ENCODE measurements around the gene KRT15. TPM values are rescaled to one million over a fixed set of nuclear protein-coding genes. Genes with fewer than 3 reads are reported as not detected.
A peak's percentile ranks its signal among the peaks of the same experiment; 100 is the strongest.

Gene KRT15
- total and polyA plus RNA-seq, 2 donors (not counting 1 experiment from before 2014, with no cell fraction given), result not detected

DNA sequence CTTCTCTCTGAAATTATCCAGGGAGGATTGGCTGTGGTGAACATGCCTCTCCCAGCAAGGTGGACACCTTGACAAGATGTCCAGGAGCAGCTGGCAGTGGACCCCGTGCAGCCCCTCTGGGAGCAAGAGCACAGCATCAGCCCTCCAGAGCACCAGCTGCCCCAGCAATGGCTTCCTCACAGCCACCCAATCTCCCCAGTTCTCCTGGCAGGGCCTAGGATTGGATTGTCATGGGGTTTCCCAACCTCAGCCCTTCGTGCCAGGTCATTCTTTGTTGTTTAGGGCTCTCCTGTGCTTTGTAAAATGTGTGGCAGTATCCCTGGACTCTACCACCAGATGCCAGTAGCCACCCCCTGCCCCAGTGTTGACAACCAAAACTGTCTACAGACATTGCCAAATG is 27.2 kb downstream of the KRT15 start:
- DNase-seq (no peak), ATAC-seq (ENCODE audit: low read depth) (no peak)
- H3K27ac Mint-ChIP-seq, result no peak overlapping the region
- Histone ChIP-seq H3K27me3 (replicated peaks in 1 of 4; ENCODE audit: control extremely low read depth in 1 of 4, control insufficient read depth in 3 of 4, insufficient read depth in 4 of 4, low read length in 3 of 4) (peaks cover 0 to 7% (median 0%) of the 10 kb centered on the region in 4 experiments), H3K79me2 (ENCODE audit: control insufficient read depth, insufficient read depth, low read length) (no peaks in the 10 kb centered on the region), H3K4me3 (ENCODE audit: control extremely low read depth in 1 of 5, extremely low read depth in 1 of 5, insufficient read depth in 1 of 5, low read depth in 2 of 5, low read length in 4 of 5) (no peak overlapping the region), H3K27ac (ENCODE audit: low read length in 2 of 2) (no peak overlapping the region), H3K4me2 (replicated peaks; ENCODE audit: low read depth, low read length, poor library complexity, severe bottlenecking) (no peak overlapping the region), H3K4me1 (ENCODE audit: control insufficient read depth in 2 of 2, insufficient read depth in 2 of 2, low read length in 2 of 2) (no peaks in the 10 kb centered on the region), H3K9ac (ENCODE audit: low read length) (no peak overlapping the region), H3K9me3 (ENCODE audit: control extremely low read depth in 1 of 3, control insufficient read depth in 2 of 3, insufficient read depth in 1 of 3, low read length in 2 of 3) (peaks cover 0 to 5% (median 0%) of the 10 kb centered on the region in 3 donors), H4K20me1 (ENCODE audit: control insufficient read depth, insufficient read depth, low read length, poor library complexity, severe bottlenecking) (no peaks in the 10 kb centered on the region), H3K36me3 (replicated peaks in 1 of 2; ENCODE audit: control extremely low read depth in 1 of 2, control insufficient read depth in 1 of 2, extremely low read depth in 1 of 2, insufficient read depth in 2 of 2, low read length in 1 of 2) (no peaks in the 10 kb centered on the region), H2AFZ (ENCODE audit: insufficient read depth, low read depth, low read length, poor library complexity, severe bottlenecking) (no peak overlapping the region)
- TF ChIP-seq EZH2 (IDR thresholded peaks at IDR 0.05; ENCODE audit: borderline replicate concordance, insufficient read depth, low read depth, low read length, poor library complexity, severe bottlenecking), result no peak
- TF ChIP-seq, protein P1, sequence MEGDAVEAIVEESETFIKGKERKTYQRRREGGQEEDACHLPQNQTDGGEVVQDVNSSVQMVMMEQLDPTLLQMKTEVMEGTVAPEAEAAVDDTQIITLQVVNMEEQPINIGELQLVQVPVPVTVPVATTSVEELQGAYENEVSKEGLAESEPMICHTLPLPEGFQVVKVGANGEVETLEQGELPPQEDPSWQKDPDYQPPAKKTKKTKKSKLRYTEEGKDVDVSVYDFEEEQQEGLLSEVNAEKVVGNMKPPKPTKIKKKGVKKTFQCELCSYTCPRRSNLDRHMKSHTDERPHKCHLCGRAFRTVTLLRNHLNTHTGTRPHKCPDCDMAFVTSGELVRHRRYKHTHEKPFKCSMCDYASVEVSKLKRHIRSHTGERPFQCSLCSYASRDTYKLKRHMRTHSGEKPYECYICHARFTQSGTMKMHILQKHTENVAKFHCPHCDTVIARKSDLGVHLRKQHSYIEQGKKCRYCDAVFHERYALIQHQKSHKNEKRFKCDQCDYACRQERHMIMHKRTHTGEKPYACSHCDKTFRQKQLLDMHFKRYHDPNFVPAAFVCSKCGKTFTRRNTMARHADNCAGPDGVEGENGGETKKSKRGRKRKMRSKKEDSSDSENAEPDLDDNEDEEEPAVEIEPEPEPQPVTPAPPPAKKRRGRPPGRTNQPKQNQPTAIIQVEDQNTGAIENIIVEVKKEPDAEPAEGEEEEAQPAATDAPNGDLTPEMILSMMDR (IDR thresholded peaks at IDR 0.05), result no peak
- WGBS (ENCODE audit: insufficient coverage), result 78% methylated on average over 1 of the region's 2 CpGs
- POLR2A ChIA-PET, result no interaction called here
- H3K4me1 Mint-ChIP-seq, result no peaks in the 10 kb centered on the region
- intact Hi-C loops (cut with micrococcal nuclease), result no loop called here
- H3K4me3 Mint-ChIP-seq, result no peak overlapping the region
- no peaks in the 10 kb centered on the region for H3K9me3 Mint-ChIP-seq (ENCODE audit: insufficient read depth)
- peaks cover 31% of the 10 kb centered on the region for H3K27me3 Mint-ChIP-seq
- CTCF ChIA-PET, result interaction anchor here (0.9 kb wide), 1 partner anchor 58 kb away, joined by 3 read pairs; no protein-coding TSS in a partner anchor

DNA sequence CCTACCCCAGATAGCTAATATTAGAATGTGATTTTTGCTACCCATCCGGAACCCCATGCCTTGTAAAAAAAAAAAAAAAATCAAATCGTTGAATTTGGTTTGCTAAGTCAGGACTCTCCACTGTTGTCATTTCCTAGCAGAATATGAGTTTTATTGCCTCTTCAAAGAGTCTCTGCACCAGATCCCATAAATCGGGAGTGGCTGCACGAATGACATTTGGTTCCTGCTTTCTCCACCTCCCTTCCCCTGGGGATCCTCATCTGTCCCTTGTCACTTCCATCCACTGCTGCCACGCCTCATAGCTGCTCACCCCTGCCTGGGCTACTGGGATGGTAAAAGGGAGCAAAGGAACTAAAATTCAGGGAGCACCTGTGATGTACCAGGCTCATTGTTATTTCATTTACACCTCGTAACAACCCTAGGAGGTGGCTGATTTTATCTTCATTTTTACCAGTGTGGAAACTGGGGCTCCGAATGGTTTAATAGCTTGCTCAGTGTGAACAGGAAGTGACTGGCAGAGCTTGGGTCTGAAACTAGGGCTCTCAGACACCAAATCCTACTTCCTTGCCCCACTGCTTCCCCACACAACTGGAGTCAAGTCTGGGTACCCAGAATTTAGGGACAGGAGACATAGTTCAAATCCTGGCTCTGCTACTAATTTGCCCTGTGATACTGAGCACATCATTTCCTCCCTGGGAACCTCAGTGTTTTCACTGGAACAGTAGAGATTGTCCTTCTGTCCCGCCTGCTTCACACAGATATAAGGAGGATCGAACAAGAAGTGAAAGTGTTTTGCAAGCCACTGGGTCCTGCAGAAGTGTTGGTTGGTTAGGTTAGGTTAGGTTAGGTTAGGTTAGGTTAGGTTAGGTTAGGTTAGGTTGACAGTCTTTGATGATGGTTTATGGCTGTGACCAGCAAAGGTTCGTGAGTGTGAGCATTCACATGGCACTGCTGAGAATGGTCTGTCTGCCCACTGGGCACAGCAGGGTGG is 28.4 kb downstream of the KRT15 start:
- ATAC-seq (ENCODE audit: low read depth) (no peak), DNase-seq (no peak)
- H2AFZ ChIP-seq (ENCODE audit: insufficient read depth, low read depth, low read length, poor library complexity, severe bottlenecking), result peak overlapping the region; percentile 17
- no peaks in the 10 kb centered on the region for H3K4me1 ChIP-seq (ENCODE audit: control insufficient read depth in 2 of 2, insufficient read depth in 2 of 2, low read length in 2 of 2)
- H3K27ac Mint-ChIP-seq, result no peak overlapping the region
- H3K9me3 ChIP-seq (ENCODE audit: control extremely low read depth in 1 of 3, control insufficient read depth in 2 of 3, insufficient read depth in 1 of 3, low read length in 2 of 3), result peaks cover 0 to 4% (median 0%) of the 10 kb centered on the region in 3 donors
- H3K4me1 Mint-ChIP-seq, result no peaks in the 10 kb centered on the region
- no peak overlapping the region for H3K4me3 ChIP-seq (ENCODE audit: control extremely low read depth in 1 of 5, extremely low read depth in 1 of 5, insufficient read depth in 1 of 5, low read depth in 2 of 5, low read length in 4 of 5)
- peaks cover 37% of the 10 kb centered on the region for H3K27me3 Mint-ChIP-seq
- H3K27me3 ChIP-seq (replicated peaks in 1 of 4; ENCODE audit: control extremely low read depth in 1 of 4, control insufficient read depth in 3 of 4, insufficient read depth in 4 of 4, low read length in 3 of 4), result peaks cover 0 to 7% (median 0%) of the 10 kb centered on the region in 4 experiments
- H3K36me3 ChIP-seq (replicated peaks in 1 of 2; ENCODE audit: control extremely low read depth in 1 of 2, control insufficient read depth in 1 of 2, extremely low read depth in 1 of 2, insufficient read depth in 2 of 2, low read length in 1 of 2), result no peaks in the 10 kb centered on the region
- H4K20me1 ChIP-seq (ENCODE audit: control insufficient read depth, insufficient read depth, low read length, poor library complexity, severe bottlenecking), result no peaks in the 10 kb centered on the region
- H3K4me2 ChIP-seq (replicated peaks; ENCODE audit: low read depth, low read length, poor library complexity, severe bottlenecking), result no peak overlapping the region
- no peak overlapping the region for H3K9ac ChIP-seq (ENCODE audit: low read length)
- ChIA-PET POLR2A (no interaction called here), CTCF (interaction anchor here (0.9 kb wide), 2 partner anchors 59 to 158 kb away, joined by 3 read pairs; no protein-coding TSS in a partner anchor)
- intact Hi-C loops (cut with micrococcal nuclease), result no loop called here
- 69% methylated on average over 7 of the region's 10 CpGs for WGBS (ENCODE audit: insufficient coverage)
- no peaks in the 10 kb centered on the region for H3K79me2 ChIP-seq (ENCODE audit: control insufficient read depth, insufficient read depth, low read length)
- TF ChIP-seq, protein P1 (IDR thresholded peaks at IDR 0.05), result no peak
- TF ChIP-seq EZH2 (IDR thresholded peaks at IDR 0.05; ENCODE audit: borderline replicate concordance, insufficient read depth, low read depth, low read length, poor library complexity, severe bottlenecking), result no peak
- H3K9me3 Mint-ChIP-seq (ENCODE audit: insufficient read depth), result no peaks in the 10 kb centered on the region
- H3K4me3 Mint-ChIP-seq, result no peak overlapping the region
- no peak overlapping the region for H3K27ac ChIP-seq (ENCODE audit: low read length in 2 of 2)

All from B cell (primary cell).